Trophoblast cell (in vitro differentiated cells and primary cell): ENCODE results near the gene CCDC83.

ENCODE experiments used
- DNase-seq, 2 donors: peaks; one replicate each; pipeline ENCODE4 v3.0.0-alpha.2; 2016
- H2AFZ ChIP-seq: 2 replicates; pipeline ENCODE4 v1.6.1; 2013; ENCODE audit warnings: low read length, moderate library complexity, mild to moderate bottlenecking; ENCODE audit not compliant: insufficient read depth, poor library complexity
- H2AK5ac ChIP-seq: 2 replicates; pipeline ENCODE4 v1.6.1; 2013; ENCODE audit warnings: mild to moderate bottlenecking, low read length
- H2BK120ac ChIP-seq: 2 replicates; pipeline ENCODE4 v1.6.1; 2013; ENCODE audit warnings: low read length, mild to moderate bottlenecking, moderate library complexity; ENCODE audit not compliant: insufficient read depth, poor library complexity
- H2BK12ac ChIP-seq: 2 replicates; pipeline ENCODE4 v1.6.1; 2013; ENCODE audit warnings: mild to moderate bottlenecking, low read length, moderate library complexity
- H2BK5ac ChIP-seq: 2 replicates; pipeline ENCODE4 v1.6.1; 2013; ENCODE audit warnings: low read length, low read depth, moderate library complexity, mild to moderate bottlenecking; ENCODE audit not compliant: poor library complexity
- H3K14ac ChIP-seq: 2 replicates; pipeline ENCODE4 v1.6.1; 2013; ENCODE audit warnings: mild to moderate bottlenecking, low read length
- H3K18ac ChIP-seq: 2 replicates; pipeline ENCODE4 v1.6.1; 2013; ENCODE audit warnings: mild to moderate bottlenecking, low read length
- H3K23ac ChIP-seq: 2 replicates; pipeline ENCODE4 v1.6.1; 2013; ENCODE audit warnings: low read length
- H3K27ac ChIP-seq: 2 replicates; pipeline ENCODE4 v1.5.1; 2013; ENCODE audit warnings: low read depth, mild to moderate bottlenecking, inconsistent platforms, low read length, moderate library complexity
- H3K27me3 ChIP-seq: 2 replicates; pipeline ENCODE4 v1.6.1; 2013; ENCODE audit warnings: inconsistent platforms, mild to moderate bottlenecking, low read length, moderate library complexity; ENCODE audit not compliant: insufficient read depth
- H3K36me3 ChIP-seq, 2 experiments: 1 replicate in 1 of 2; 2 replicates in 1 of 2; pipeline ENCODE4 v1.6.1; 2013; ENCODE audit warnings: low read length in 2 of 2, mild to moderate bottlenecking in 2 of 2, moderate library complexity in 1 of 2; ENCODE audit not compliant: insufficient read depth in 2 of 2, control insufficient read depth in 1 of 2
- H3K4ac ChIP-seq: 2 replicates; pipeline ENCODE4 v1.6.1; 2013; ENCODE audit warnings: low read depth, mild to moderate bottlenecking, low read length, moderate library complexity
- H3K4me1 ChIP-seq, 2 experiments: 1 replicate in 1 of 2; 2 replicates in 1 of 2; pipeline ENCODE4 v1.6.1; 2013; ENCODE audit warnings: low read length in 2 of 2, mild to moderate bottlenecking in 2 of 2, moderate library complexity in 1 of 2; ENCODE audit not compliant: insufficient read depth in 2 of 2, control insufficient read depth in 1 of 2
- H3K4me2 ChIP-seq: 2 replicates; pipeline ENCODE4 v1.6.1; 2013; ENCODE audit warnings: inconsistent platforms, mild to moderate bottlenecking, low read length, moderate library complexity
- H3K4me3 ChIP-seq: 2 replicates; pipeline ENCODE4 v1.5.1; 2013; ENCODE audit warnings: mild to moderate bottlenecking, low read depth, low read length, inconsistent platforms
- H3K79me1 ChIP-seq: one replicate; pipeline ENCODE4 v1.6.1; 2013; ENCODE audit warnings: low read length
- H3K79me2 ChIP-seq: 2 replicates; pipeline ENCODE4 v1.6.1; 2013; ENCODE audit warnings: low read length, mild to moderate bottlenecking; ENCODE audit not compliant: control insufficient read depth, insufficient read depth, poor library complexity
- H3K9ac ChIP-seq: 2 replicates; pipeline ENCODE4 v1.6.1; 2013; ENCODE audit warnings: mild to moderate bottlenecking, low read length
- H3K9me3 ChIP-seq: 2 replicates; pipeline ENCODE4 v1.6.1; 2013; ENCODE audit warnings: low read depth, mild to moderate bottlenecking, control low read depth, inconsistent platforms, low read length; ENCODE audit not compliant: insufficient read depth
- H4K12ac ChIP-seq: 2 replicates; pipeline ENCODE4 v1.6.1; 2013; ENCODE audit warnings: low read depth, mild to moderate bottlenecking, low read length, moderate library complexity
- H4K8ac ChIP-seq: 2 replicates; pipeline ENCODE4 v1.6.1; 2013; ENCODE audit warnings: low read depth, mild to moderate bottlenecking, low read length, moderate library complexity
- H4K91ac ChIP-seq: one replicate; pipeline ENCODE4 v1.6.1; 2013; ENCODE audit warnings: low read depth, mild to moderate bottlenecking, low read length, moderate library complexity
- WGBS: extraction: QIAGEN DNeasy Blood & Tissue Kit; methylation state at CpG from one replicate; pipeline ENCODE4 v1.1.7; 2013; ENCODE audit warnings: missing lambda C conversion rate; ENCODE audit not compliant: insufficient read length, insufficient coverage; ENCODE audit errors: extremely low coverage; 5-methylcytosine and 5-hydroxymethylcytosine counted together

CCDC83 gene

DNA sequence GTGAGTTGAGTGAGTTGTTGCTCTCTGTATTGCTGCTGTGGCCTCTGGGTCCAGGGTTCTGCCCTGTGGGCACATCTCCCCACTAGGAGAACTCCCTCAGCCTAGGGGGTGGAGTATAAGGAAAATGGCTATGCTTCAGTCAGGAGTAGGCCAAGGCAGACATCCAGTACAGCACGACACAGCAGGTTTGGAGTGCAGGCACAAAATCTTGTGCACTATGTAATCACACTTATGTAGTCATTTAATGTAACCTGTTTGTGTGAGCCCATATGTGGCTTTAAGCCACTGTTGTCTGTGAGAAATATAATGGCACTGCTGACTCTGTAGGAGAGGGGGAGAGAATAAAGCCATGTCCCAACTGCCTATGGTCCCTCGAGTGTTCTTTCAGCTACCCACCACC, 90.1 kb downstream of the CCDC83 start:
- Histone ChIP-seq H3K18ac (no peak overlapping the region), H3K79me1 (no peaks in the 10 kb centered on the region), H2BK12ac (no peak overlapping the region), H3K9me3 (peaks cover 2% of the 10 kb centered on the region), H3K4me2 (no peak overlapping the region), H3K4ac (no peak overlapping the region), H3K9ac (no peak overlapping the region), H3K23ac (no peak overlapping the region), H2BK120ac (no peak overlapping the region), H3K79me2 (no peaks in the 10 kb centered on the region), H3K36me3 (no peaks in the 10 kb centered on the region), H2AK5ac (no peak overlapping the region), H3K27me3 (no peaks in the 10 kb centered on the region), H3K14ac (no peak overlapping the region), H3K4me3 (no peak overlapping the region), H4K8ac (no peak overlapping the region), H2BK5ac (no peak overlapping the region), H3K4me1 (peaks cover 0 to 2% of the 10 kb centered on the region in 2 experiments), H4K91ac (no peak overlapping the region), H3K27ac (no peak overlapping the region), H2AFZ (no peak overlapping the region), H4K12ac (no peak overlapping the region)
- DNase-seq, result no peak
- WGBS, result no CpG with 5 or more reads among the region's 2 CpGs

DNA sequence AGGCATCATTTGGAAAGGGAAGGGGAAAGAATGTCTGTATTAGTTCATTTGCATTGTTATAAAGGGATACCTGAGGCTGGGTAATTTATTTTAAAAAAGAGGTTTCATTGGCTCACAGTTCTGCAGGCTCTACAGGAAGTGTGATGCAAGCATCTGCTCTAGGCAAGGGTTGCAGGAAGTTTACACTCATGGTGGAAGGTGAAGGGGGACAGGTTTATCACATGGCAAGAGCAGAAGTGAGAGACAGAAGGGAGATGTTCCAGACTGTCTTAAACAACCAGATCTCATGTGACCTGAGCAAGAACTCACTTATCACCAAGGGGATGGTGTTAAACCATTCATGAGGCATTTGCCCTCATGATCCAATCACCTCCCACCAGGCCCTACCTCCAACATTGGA, 90.6 kb downstream of the CCDC83 start:
- Histone ChIP-seq H2BK120ac (no peak overlapping the region), H3K4ac (no peak overlapping the region), H2AFZ (no peak overlapping the region), H3K79me2 (no peaks in the 10 kb centered on the region), H3K4me2 (no peak overlapping the region), H3K9ac (no peak overlapping the region), H3K18ac (no peak overlapping the region), H3K4me1 (peaks cover 0 to 2% of the 10 kb centered on the region in 2 experiments), H3K36me3 (no peaks in the 10 kb centered on the region), H3K4me3 (no peak overlapping the region), H2AK5ac (no peak overlapping the region), H2BK12ac (no peak overlapping the region), H3K27me3 (no peaks in the 10 kb centered on the region), H3K27ac (no peak overlapping the region), H3K14ac (no peak overlapping the region), H4K8ac (no peak overlapping the region), H2BK5ac (no peak overlapping the region), H4K91ac (no peak overlapping the region), H3K9me3 (peaks cover 2% of the 10 kb centered on the region), H3K23ac (no peak overlapping the region), H3K79me1 (no peaks in the 10 kb centered on the region), H4K12ac (no peak overlapping the region)
- DNase-seq, result no peak

DNA sequence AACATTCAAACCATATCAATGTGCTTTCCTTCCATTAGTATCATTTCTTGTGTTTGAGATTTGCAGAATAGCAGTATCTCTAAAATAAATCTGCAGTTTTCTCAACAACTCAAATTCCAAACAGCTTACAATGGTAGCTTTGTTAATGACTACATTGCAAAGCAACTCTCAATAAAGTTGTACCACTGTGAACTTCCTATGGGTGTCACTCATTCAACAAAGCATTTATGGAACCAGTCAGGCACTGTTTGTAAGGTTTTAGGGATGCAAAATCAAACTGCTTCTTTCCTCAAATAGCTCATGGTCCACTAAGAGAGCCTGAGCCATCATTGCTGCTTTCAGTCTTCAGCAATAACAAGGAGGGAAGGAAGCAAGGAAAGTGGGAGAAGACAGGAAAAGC, 91.0 kb downstream of the CCDC83 start:
- no peak overlapping the region for H2BK5ac ChIP-seq
- H3K4me1 ChIP-seq, result peaks cover 0 to 2% of the 10 kb centered on the region in 2 experiments
- no peak overlapping the region for H2AFZ ChIP-seq
- H3K27ac ChIP-seq, result no peak overlapping the region
- no peaks in the 10 kb centered on the region for H3K79me1 ChIP-seq
- H3K9ac ChIP-seq, result no peak overlapping the region
- no peak overlapping the region for H3K14ac ChIP-seq
- no peak overlapping the region for H2AK5ac ChIP-seq
- H2BK12ac ChIP-seq, result no peak overlapping the region
- H4K91ac ChIP-seq, result no peak overlapping the region
- DNase-seq, result no peak
- no peak overlapping the region for H4K12ac ChIP-seq
- H3K4me3 ChIP-seq, result no peak overlapping the region
- H4K8ac ChIP-seq, result no peak overlapping the region
- H3K4ac ChIP-seq, result no peak overlapping the region
- no peaks in the 10 kb centered on the region for H3K79me2 ChIP-seq
- H3K23ac ChIP-seq, result no peak overlapping the region
- no peaks in the 10 kb centered on the region for H3K36me3 ChIP-seq
- H3K27me3 ChIP-seq, result no peaks in the 10 kb centered on the region
- peaks cover 2% of the 10 kb centered on the region for H3K9me3 ChIP-seq
- H3K18ac ChIP-seq, result no peak overlapping the region
- H3K4me2 ChIP-seq, result no peak overlapping the region
- no peak overlapping the region for H2BK120ac ChIP-seq

DNA sequence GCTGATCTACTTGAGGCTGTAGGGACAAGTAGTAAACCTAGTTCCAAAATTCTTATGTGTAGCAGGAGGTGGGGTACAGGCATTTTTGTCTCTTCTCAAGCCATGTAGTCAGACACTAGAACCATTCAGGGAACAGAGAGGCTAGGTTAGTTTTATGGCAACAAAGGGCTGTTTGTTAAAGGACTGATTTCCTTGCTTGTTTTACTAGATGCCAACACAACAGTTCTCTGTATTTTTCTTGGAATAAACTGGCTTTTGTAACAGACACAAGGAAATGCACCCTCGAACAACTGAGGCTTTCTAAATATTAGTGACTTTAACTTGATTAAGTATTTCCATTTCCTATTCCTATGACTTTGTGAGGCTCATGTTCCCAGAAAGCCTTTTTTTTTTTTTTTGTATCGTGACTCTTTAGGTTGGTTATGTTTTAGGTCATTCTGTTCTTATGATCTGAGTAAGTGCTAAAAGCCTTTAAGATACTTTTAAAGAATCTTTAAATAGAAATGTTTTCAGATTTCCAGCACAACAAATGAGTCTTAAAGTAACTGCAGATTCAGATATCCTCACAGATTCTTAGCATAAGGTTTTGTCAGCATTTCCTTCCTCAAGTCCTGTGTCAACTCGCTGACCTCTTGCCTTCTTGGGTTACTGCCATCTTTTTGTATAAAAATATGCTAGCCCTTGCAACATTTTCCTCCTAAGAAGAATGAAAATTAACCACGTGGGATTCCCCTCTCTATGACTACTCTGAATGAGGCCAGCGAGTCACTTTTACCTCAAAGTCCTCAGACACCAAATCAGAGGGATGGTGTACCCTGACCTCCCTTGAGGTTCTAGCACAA, 92.5 kb downstream of the CCDC83 start:
- no peak overlapping the region for H3K4me2 ChIP-seq
- peak; percentile 21 to 55 for DNase-seq
- no peak overlapping the region for H2AFZ ChIP-seq
- peaks cover 0 to 2% of the 10 kb centered on the region in 2 experiments for H3K4me1 ChIP-seq
- H4K12ac ChIP-seq, result no peak overlapping the region
- H2AK5ac ChIP-seq, result no peak overlapping the region
- no peak overlapping the region for H4K91ac ChIP-seq
- no peak overlapping the region for H2BK12ac ChIP-seq
- no peak overlapping the region for H4K8ac ChIP-seq
- H3K23ac ChIP-seq, result no peak overlapping the region
- no peaks in the 10 kb centered on the region for H3K79me1 ChIP-seq
- no peak overlapping the region for H2BK5ac ChIP-seq
- no peaks in the 10 kb centered on the region for H3K36me3 ChIP-seq
- H3K14ac ChIP-seq, result no peak overlapping the region
- no peak overlapping the region for H3K4me3 ChIP-seq
- H3K9me3 ChIP-seq, result peaks cover 2% of the 10 kb centered on the region
- H3K9ac ChIP-seq, result no peak overlapping the region
- H3K18ac ChIP-seq, result no peak overlapping the region
- no peak overlapping the region for H3K4ac ChIP-seq
- H3K79me2 ChIP-seq, result no peaks in the 10 kb centered on the region
- no peak overlapping the region for H3K27ac ChIP-seq
- no peaks in the 10 kb centered on the region for H3K27me3 ChIP-seq
- no peak overlapping the region for H2BK120ac ChIP-seq
- WGBS, result no CpG with 5 or more reads among the region's 5 CpGs
